Progenitor cell of endocrine pancreas (in vitro differentiated cells): ENCODE results near the gene ADARB2. TPM values are rescaled to one million over a fixed set of nuclear protein-coding genes. Genes with fewer than 3 reads are reported as not detected.

Experiments used
- DNase-seq: peaks from one replicate; pipeline ENCODE4 v3.0.0; 2021; ENCODE audit warnings: low spot score; ENCODE audit not compliant: unreplicated experiment
- H3K27ac Mint-ChIP-seq: 2 replicates; pipeline ENCODE4 v1.8.0; 2021; ENCODE audit warnings: mild to moderate bottlenecking, moderate library complexity, mixed read lengths
- H3K27me3 Mint-ChIP-seq: 2 replicates; pipeline ENCODE4 v1.8.0; 2021; ENCODE audit warnings: mixed read lengths
- H3K36me3 Mint-ChIP-seq: 2 replicates; pipeline ENCODE4 v1.8.0; 2022; ENCODE audit warnings: mixed read lengths; ENCODE audit not compliant: insufficient read depth
- H3K4me1 Mint-ChIP-seq: 2 replicates; pipeline ENCODE4 v1.8.0; 2021; ENCODE audit warnings: low read depth, mixed read lengths
- H3K4me3 Mint-ChIP-seq: 2 replicates; pipeline ENCODE4 v1.8.0; 2021; ENCODE audit warnings: low read depth, mild to moderate bottlenecking, moderate library complexity, mixed read lengths
- H3K9me3 Mint-ChIP-seq: 2 replicates; pipeline ENCODE4 v1.8.0; 2021; ENCODE audit warnings: low read depth, mixed read lengths
- CTCF ChIP-seq: fragments of 200-600 bp; sonication (generic); IDR thresholded peaks from one replicate; pipeline ENCODE4 v1.5.0; 2021; ENCODE audit warnings: antibody characterized with exemption, mild to moderate bottlenecking; ENCODE audit not compliant: unreplicated experiment
- total RNA-seq: library from RNA; stranded (reverse); gene quantifications from 2 replicates; pipeline ENCODE4 v1.2.1, GENCODE V29; 2021

The ADARB2 gene
- total RNA-seq, 1 donor from 2014 or later: 1.3 TPM

GRCh38 chr10:1199897-1200721 lies 537.2 kb downstream of the ADARB2 start:
- Mint-ChIP-seq H3K36me3 (no peaks in the 10 kb centered on the region), H3K27me3 (peaks cover 12% of the 10 kb centered on the region), H3K4me3 (no peak overlapping the region), H3K9me3 (no peaks in the 10 kb centered on the region), H3K4me1 (peaks cover 31% of the 10 kb centered on the region), H3K27ac (no peak overlapping the region)
- DNase-seq: peak; percentile 4
- no peak for TF ChIP-seq CTCF

- Mint-ChIP-seq H3K4me3 (no peak overlapping the region), H3K4me1 (peaks cover 31% of the 10 kb centered on the region), H3K36me3 (no peaks in the 10 kb centered on the region), H3K27me3 (peaks cover 16% of the 10 kb centered on the region), H3K27ac (no peak overlapping the region), H3K9me3 (peaks cover 3% of the 10 kb centered on the region)
- DNase-seq: no peak
- no peak for TF ChIP-seq CTCF
These were observed 538.0 kb downstream of the ADARB2 start for GRCh38 chr10:1199345-1199673.

- Mint-ChIP-seq H3K4me1 (peaks cover 31% of the 10 kb centered on the region), H3K27ac (no peak overlapping the region), H3K4me3 (no peak overlapping the region), H3K36me3 (no peaks in the 10 kb centered on the region), H3K27me3 (peaks cover 21% of the 10 kb centered on the region), H3K9me3 (peaks cover 3% of the 10 kb centered on the region)
- no peak for DNase-seq
- no peak for TF ChIP-seq CTCF
These were observed 538.6 kb downstream of the ADARB2 start for GRCh38 chr10:1198453-1199344.

- no peaks in the 10 kb centered on the region for H3K36me3 Mint-ChIP-seq
- TF ChIP-seq CTCF: no peak
- H3K4me3 Mint-ChIP-seq: no peak overlapping the region
- H3K27me3 Mint-ChIP-seq: peaks cover 25% of the 10 kb centered on the region
- H3K4me1 Mint-ChIP-seq: peaks cover 23% of the 10 kb centered on the region
- no peak for DNase-seq
- peak overlapping the region; percentile 10 for H3K27ac Mint-ChIP-seq
- peaks cover 3% of the 10 kb centered on the region for H3K9me3 Mint-ChIP-seq
These were observed 539.9 kb downstream of the ADARB2 start for GRCh38 chr10:1197384-1197783.

GRCh38 chr10:1196656-1197055 lies 540.7 kb downstream of the ADARB2 start:
- H3K9me3 Mint-ChIP-seq: peaks cover 3% of the 10 kb centered on the region
- DNase-seq: no peak

More at GRCh38 chr10:1196656-1197055, 540.7 kb downstream of the ADARB2 start:
- H3K4me1 Mint-ChIP-seq: peaks cover 23% of the 10 kb centered on the region
- peaks cover 25% of the 10 kb centered on the region for H3K27me3 Mint-ChIP-seq
- H3K4me3 Mint-ChIP-seq: no peak overlapping the region
- TF ChIP-seq CTCF: no peak
- H3K27ac Mint-ChIP-seq: no peak overlapping the region
- no peaks in the 10 kb centered on the region for H3K36me3 Mint-ChIP-seq
